ENCODE results near the gene NGFR. TPM values are rescaled to one million over a fixed set of nuclear protein-coding genes. Genes with fewer than 3 reads are reported as not detected.
A peak's percentile ranks its signal among the peaks of the same experiment; 100 is the strongest.

The NGFR gene
- polyA plus RNA-seq, 1 of the 3 experiments (the other 2 are of a cell fraction) = 0.76 TPM

DNA sequence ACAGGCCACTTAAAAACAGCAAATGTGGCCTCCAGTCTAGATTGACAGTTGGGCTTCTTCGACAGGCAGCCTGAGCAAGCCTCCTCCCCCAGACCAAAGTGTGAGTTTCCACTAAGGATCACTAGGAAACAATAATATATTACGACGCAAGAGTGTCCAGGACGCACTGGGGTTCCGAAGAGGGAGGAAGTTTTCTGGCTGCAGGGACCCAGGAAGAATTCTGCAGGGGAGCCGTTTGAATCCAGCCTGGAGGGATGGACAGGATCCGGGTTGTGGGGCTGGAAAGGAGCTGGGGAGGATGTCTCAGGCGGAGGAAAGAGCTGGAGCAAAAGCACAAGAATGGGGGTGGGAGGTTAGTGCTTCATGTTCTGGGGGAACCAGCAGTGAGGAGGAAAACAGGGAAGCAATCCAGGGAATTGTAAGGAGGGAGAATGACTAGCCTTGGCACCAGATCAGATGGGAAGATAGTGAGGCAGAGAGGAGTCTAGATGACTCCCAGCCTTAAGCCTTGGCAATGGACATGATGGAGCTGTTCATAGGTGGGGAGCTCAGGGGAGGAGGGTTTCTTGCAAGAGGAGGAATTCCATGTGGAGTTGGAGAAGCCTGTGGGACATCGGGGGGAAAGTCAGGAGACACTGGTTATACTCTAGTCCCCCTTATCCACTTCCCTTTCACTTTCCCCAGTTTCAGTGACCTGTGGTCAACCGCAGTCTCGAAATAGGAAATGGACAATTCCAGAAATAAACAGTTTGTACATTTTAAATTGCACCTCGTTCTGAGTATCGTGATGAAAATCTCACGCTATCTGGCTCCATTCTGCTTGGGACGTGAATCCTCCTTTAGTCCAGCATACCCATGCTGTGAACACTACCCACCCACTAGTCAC, 26.6 kb downstream of the NGFR start:
- CTCF ChIA-PET = interaction anchor here (0.7 to 11.7 kb wide), 11 partner anchors 10 to 114 kb away, joined by 3 to 144 read pairs (median 8); partner anchors contain the start of gene NGFR
- H3K9ac ChIP-seq = no peak overlapping the region

DNA sequence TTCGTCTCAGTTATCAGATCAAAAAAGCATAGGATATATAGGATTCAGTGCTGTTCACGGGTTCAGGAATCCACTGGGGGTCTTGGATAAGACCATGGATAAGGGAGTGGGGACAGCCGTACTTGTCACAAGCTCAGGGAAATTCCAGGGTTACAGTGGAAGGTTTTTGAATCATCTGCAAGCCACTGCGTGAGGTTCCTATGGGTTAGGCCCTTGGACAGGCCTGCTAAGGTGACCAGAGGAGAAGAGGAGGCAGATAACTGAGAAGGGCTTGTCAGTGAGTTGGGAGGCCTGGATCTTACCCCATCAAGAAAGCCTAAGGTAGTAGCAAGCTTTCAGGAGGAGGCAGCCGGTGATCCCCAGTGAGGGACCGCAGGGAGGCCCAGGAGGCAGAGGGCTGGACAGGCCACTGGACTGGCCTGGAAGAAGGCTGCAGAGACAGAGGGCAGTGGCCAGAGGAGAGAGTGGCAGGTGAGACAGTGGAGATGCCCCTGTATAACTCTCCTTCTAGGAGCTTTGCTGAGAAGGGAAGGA, 27.3 kb downstream of the NGFR start:
- Histone ChIP-seq H3F3A (replicated peaks; ENCODE audit: insufficient read depth) (no peaks in the 10 kb centered on the region), H3K4me2 (no peak overlapping the region), H3K4me3 (ENCODE audit: low read depth in 2 of 2, low read length in 1 of 2) (no peak overlapping the region), H3K4me1 (ENCODE audit: control insufficient read depth in 1 of 2, insufficient read depth in 2 of 2, low read depth in 1 of 2, low read length in 1 of 2) (peaks cover 0 to 57% of the 10 kb centered on the region in 2 experiments; a peak in 1 of 4 replicates), H3K9ac (no peak overlapping the region), H3K27me3 (ENCODE audit: insufficient read depth) (peaks cover 4% of the 10 kb centered on the region; the same call in 1 of the 2 replicates), H3K79me2 (ENCODE audit: insufficient read depth) (no peaks in the 10 kb centered on the region), H3K9me3 (no peaks in the 10 kb centered on the region), H4K20me1 (ENCODE audit: insufficient read depth) (no peaks in the 10 kb centered on the region), H3K36me3 (replicated peaks in 1 of 2; ENCODE audit: control insufficient read depth in 1 of 2, insufficient read depth in 2 of 2, low read length in 1 of 2) (no peaks in the 10 kb centered on the region), H3K9me2 (no peaks in the 10 kb centered on the region), H3K27ac (ENCODE audit: low read depth in 2 of 2, low read length in 1 of 2) (no peak overlapping the region), H2AFZ (ENCODE audit: low read depth) (no peak overlapping the region)
- POLR2A ChIA-PET = interaction anchor here (1.2 kb wide), 1 partner anchor 28 kb away, joined by 3 read pairs; the partner anchor contains the start of gene NGFR
- DNase-seq = peak; percentile 23
- CTCF ChIA-PET = interaction anchor here (0.9 to 11.7 kb wide), 10 partner anchors 8 to 115 kb away, joined by 3 to 144 read pairs (median 6); partner anchors contain the start of gene NGFR
- WGBS (ENCODE audit: low lambda C conversion rate) = 74% methylated on average over 6 of the region's 6 CpGs
- no peak for TF ChIP-seq MXI1 (IDR thresholded peaks at IDR 0.05; ENCODE audit: low read depth, low read length)

More for the DNA sequence above, 26.6 kb downstream of the NGFR start:
- no peaks in the 10 kb centered on the region for H3K9me2 ChIP-seq
- no peak overlapping the region for H3K4me3 ChIP-seq (ENCODE audit: low read depth in 2 of 2, low read length in 1 of 2)
- peak; percentile 8 for DNase-seq
- 71% methylated on average over 15 of the region's 15 CpGs for WGBS (ENCODE audit: low lambda C conversion rate)
- TF ChIP-seq, protein P1, sequence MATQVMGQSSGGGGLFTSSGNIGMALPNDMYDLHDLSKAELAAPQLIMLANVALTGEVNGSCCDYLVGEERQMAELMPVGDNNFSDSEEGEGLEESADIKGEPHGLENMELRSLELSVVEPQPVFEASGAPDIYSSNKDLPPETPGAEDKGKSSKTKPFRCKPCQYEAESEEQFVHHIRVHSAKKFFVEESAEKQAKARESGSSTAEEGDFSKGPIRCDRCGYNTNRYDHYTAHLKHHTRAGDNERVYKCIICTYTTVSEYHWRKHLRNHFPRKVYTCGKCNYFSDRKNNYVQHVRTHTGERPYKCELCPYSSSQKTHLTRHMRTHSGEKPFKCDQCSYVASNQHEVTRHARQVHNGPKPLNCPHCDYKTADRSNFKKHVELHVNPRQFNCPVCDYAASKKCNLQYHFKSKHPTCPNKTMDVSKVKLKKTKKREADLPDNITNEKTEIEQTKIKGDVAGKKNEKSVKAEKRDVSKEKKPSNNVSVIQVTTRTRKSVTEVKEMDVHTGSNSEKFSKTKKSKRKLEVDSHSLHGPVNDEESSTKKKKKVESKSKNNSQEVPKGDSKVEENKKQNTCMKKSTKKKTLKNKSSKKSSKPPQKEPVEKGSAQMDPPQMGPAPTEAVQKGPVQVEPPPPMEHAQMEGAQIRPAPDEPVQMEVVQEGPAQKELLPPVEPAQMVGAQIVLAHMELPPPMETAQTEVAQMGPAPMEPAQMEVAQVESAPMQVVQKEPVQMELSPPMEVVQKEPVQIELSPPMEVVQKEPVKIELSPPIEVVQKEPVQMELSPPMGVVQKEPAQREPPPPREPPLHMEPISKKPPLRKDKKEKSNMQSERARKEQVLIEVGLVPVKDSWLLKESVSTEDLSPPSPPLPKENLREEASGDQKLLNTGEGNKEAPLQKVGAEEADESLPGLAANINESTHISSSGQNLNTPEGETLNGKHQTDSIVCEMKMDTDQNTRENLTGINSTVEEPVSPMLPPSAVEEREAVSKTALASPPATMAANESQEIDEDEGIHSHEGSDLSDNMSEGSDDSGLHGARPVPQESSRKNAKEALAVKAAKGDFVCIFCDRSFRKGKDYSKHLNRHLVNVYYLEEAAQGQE (IDR thresholded peaks at IDR 0.05; ENCODE audit: low read depth, low read length) = no peak
- TF ChIP-seq FOXJ3 (CRISPR knock-in tag; IDR thresholded peaks at IDR 0.05) (no peak), ELF1 (IDR thresholded peaks at IDR 0.05) (no peak), USF2 (IDR thresholded peaks at IDR 0.05; ENCODE audit: borderline replicate concordance, low read depth, low read length) (no peak), TAF1 (IDR thresholded peaks at IDR 0.05; ENCODE audit: borderline replicate concordance, low read depth, low read length) (no peak), NRF1 (IDR thresholded peaks at IDR 0.05; ENCODE audit: low read depth, low read length) (no peak), FOSL2 (IDR thresholded peaks at IDR 0.05; ENCODE audit: borderline replicate concordance, low read depth) (no peak), FOXM1 (IDR thresholded peaks at IDR 0.05; ENCODE audit: low read depth) (no peak), JUND (IDR thresholded peaks at IDR 0.05) (no peak)
- no peak overlapping the region for H3K27ac ChIP-seq (ENCODE audit: low read depth in 2 of 2, low read length in 1 of 2)
- no peaks in the 10 kb centered on the region for H3F3A ChIP-seq (replicated peaks; ENCODE audit: insufficient read depth)
- peaks cover 4% of the 10 kb centered on the region; the same call in 1 of the 2 replicates for H3K27me3 ChIP-seq (ENCODE audit: insufficient read depth)
- H3K79me2 ChIP-seq (ENCODE audit: insufficient read depth) = no peaks in the 10 kb centered on the region
- H3K4me1 ChIP-seq (ENCODE audit: control insufficient read depth in 1 of 2, insufficient read depth in 2 of 2, low read depth in 1 of 2, low read length in 1 of 2) = peaks cover 0 to 56% of the 10 kb centered on the region in 2 experiments; a peak in 1 of 4 replicates
- POLR2A ChIA-PET = no interaction called here
- H2AFZ ChIP-seq (ENCODE audit: low read depth) = no peak overlapping the region
- H4K20me1 ChIP-seq (ENCODE audit: insufficient read depth) = no peaks in the 10 kb centered on the region
- no peaks in the 10 kb centered on the region for H3K36me3 ChIP-seq (replicated peaks in 1 of 2; ENCODE audit: control insufficient read depth in 1 of 2, insufficient read depth in 2 of 2, low read length in 1 of 2)
- no peak overlapping the region for H3K4me2 ChIP-seq
- H3K9me3 ChIP-seq = no peaks in the 10 kb centered on the region
